NCI-H146 treated with DMSO at 0.1 percent for 48 hours (cell line): ENCODE data around the gene CLEC9A.

Experiments used
- DNase-seq: peaks from one replicate; lab custom pipeline; 2025; ENCODE audit not compliant: unreplicated experiment; lab: John Stamatoyannopoulos, UW

Gene CLEC9A

DNA sequence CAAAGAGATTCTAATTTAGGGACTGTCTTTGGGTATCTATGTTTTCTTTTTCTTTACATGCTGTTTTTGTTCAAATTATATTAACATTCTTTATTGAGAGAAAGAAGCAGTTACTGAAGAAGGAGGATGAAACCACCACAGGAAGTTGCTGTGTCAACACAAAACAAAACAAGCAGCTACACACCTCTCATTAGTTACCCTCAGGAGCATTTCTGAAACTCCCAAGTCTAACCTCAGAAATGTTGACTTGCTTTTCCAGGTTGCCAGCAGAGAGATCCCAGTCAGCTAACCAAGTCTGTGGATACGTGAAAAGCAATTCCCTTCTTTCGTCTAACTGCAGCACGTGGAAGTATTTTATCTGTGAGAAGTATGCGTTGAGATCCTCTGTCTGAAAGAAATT, 34.8 kb downstream of the CLEC9A start:
- no peak for DNase-seq

GRCh38 chr12:10067264-10067663, 36.8 kb downstream of the CLEC9A start:
- DNase-seq, result no peak

- DNase-seq, result no peak
Observed at GRCh38 chr12:10067942-10068341, 37.5 kb downstream of the CLEC9A start.

GRCh38 chr12:10068644-10069043, 38.2 kb downstream of the CLEC9A start:
- no peak for DNase-seq

- DNase-seq, result no peak
Observed at GRCh38 chr12:10069099-10069498, 38.6 kb downstream of the CLEC9A start.

GRCh38 chr12:10069976-10070375, 39.5 kb downstream of the CLEC9A start:
- DNase-seq, result no peak

- DNase-seq, result no peak
Observed at GRCh38 chr12:10070380-10070779, 39.9 kb downstream of the CLEC9A start.

- no peak for DNase-seq
Observed at GRCh38 chr12:10072131-10072530, 41.6 kb downstream of the CLEC9A start.

- no peak for DNase-seq
Observed at GRCh38 chr12:10073261-10073660, 42.8 kb downstream of the CLEC9A start.

GRCh38 chr12:10075451-10075850, 45.0 kb downstream of the CLEC9A start:
- DNase-seq, result no peak

GRCh38 chr12:10082117-10082874, 51.8 kb downstream of the CLEC9A start:
- DNase-seq, result no peak

DNA sequence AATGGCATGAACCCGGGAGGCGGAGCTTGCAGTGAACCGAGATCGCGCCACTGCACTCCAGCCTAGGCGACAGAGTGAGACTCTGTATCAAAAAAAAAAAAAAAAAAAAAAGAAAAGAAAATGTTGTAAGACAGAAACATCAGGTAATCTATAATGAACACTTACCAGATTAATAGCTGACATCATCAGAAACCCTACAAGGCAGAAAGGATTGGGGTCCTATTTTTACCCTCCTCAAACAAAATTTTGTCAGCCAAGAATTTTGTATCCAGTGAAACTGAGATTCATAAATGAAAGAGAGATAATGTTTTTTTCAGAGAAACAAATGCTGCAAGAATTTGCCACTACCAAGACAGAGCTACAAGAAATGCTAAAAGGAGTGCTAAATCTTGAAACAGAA, 54.3 kb downstream of the CLEC9A start:
- DNase-seq, result no peak

DNA sequence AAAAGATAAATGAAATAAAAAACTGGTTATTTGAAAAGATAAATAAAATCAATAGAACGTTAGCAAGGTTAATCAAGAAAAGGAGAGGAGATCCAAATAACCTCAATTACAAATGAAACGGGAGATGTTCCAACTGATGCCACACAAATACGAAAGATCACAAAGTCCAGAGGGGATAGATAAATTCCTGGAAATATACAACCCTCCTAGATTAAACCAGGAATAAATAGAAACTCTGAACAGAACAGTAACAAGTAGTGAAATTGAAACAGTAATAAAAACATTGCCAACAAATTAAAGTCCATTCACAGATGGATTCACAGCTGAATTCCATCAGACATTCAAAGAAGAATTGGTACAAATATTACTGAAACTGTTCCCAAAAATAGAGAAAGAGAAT, 55.9 kb downstream of the CLEC9A start:
- DNase-seq, result no peak

GRCh38 chr12:10088031-10088430, 57.5 kb downstream of the CLEC9A start:
- DNase-seq, result no peak

- no peak for DNase-seq
Observed at GRCh38 chr12:10088955-10089900, 58.7 kb downstream of the CLEC9A start.

DNA sequence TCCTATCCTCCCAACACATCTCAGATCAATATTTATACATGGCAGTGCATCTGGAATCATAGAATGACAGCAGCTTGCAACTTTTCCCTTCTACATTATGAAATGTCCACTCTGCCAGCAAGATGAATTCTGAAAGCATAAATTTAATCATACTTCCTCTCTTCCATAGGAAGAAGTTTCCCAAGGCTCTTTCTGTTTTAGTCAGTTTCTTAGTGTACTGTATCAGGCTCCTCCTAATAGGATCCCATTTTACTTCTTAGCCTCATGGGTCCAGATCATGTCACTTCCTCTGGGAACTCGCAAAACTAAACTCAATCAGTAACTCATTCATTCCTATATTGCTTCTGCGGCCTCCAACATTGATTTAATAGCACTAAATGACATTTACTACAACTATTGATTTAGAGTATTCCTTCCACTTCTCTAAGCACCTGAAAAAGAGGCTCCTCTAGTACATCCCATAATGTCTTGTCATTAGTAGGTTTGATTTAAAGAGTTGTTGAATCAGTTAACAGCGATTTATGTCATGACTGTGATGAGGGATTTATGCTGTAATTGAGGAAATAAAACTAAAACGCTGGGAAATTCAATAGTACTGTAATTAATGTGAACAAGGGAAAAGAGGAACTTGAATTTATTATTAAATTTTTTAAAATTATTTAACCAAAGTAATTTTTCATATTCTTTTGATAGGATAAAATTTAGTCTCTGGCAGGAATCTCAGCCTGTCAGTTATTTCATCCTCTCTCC, 64.3 kb downstream of the CLEC9A start:
- no peak for DNase-seq

DNA sequence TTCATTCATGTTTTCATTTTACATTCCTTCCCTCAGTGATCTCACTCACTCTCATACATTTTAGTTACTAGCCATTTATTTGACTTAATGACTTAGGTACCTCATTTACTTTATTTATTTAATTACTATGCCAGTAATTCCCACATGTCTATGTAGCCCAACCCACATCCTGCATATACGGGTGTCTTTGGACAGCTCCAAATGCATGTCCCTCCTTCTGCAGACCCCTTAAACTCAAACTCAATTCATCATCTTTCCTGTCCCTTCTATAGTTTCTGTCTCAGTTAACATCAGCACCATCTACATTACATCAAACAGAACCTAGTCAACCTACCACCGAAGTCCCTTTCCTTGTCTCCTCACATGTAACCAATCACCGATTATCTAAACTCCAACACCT, 65.5 kb downstream of the CLEC9A start:
- no peak for DNase-seq

- no peak for DNase-seq
Observed at GRCh38 chr12:10097521-10097920, 67.0 kb downstream of the CLEC9A start.

DNA sequence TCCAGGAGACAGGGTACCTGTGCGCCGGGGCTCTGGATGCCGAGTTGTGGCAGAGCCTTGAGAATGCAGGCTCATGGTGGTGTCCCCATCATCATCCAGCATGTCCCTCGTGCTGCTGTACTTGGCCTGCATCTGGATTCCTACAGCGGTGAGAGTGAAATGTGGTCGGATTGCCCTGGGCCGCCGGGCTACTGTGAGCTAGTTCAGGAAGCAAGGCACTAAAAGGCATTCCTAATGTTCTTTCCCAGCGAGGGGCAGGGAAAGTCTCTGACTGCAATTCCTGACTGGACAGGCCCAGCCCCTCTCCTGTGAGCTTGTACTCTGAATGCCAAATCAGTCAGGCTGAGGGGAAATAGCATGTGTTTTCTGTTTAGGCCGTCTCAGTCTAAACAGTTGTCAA, 68.3 kb downstream of the CLEC9A start, which contains the start of gene CLEC1A:
CLEC1A (minus strand) TSS at position 195 of the 400 bp plus-strand sequence; CDS start at position 132, 63 bp downstream.
- DNase-seq, result no peak

DNA sequence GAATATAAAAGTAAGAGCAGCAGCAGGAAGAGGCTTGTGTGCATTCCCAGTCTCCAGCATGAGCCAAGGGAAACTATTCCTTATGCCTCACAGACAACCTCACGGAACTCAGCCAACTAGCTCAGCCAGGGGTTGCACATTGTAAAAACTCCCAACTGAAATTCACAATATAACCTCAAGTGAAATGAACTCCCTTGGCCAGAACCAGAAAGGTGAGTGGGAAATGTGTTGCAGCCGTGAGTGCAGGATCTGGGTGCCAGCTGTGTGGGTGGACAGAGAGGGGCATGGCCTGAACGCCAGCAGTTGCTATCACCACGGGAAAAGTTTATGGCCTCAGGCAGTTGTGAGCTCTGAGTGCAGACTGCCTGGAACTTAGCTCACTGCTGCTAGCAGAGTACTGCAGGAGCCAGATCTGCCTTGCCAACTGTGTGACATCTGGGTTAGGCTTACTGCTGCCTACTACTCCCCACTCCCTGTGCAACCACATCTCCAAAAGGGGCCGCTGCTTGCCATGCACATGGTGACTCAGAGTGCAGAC, 70.6 kb downstream of the CLEC9A start:
- no peak for DNase-seq

DNA sequence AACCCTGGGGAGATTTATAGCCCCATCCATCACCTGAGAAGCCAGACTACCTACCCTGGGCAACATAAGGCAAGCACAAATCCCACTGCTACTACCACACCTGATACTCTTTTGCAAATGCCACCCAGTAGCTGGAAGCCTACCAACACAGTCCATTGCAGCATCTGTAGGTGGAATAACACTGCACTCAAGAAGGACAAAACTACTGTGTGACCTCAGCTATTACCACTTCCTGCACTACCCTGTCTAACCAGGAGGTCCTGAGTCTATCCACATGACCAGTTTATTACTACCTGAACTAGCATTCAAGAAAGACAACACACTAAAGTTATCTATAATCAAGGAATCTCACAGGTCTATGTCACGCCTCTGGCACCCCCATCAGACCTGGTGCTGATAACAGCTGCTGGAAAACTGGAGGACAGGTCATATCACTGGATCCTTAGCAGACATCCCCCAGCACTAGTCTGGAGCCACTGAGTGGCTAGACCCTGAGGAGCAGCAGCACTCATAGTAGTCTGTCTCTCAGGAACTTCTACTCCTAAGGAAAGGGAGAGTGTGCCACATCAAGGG, 71.3 kb downstream of the CLEC9A start:
- DNase-seq, result no peak
